ENCODE data around the gene B3GALT6. TPM values are rescaled to one million over a fixed set of nuclear protein-coding genes. Genes with fewer than 3 reads are reported as not detected.

B3GALT6 gene
- polyA plus RNA-seq, 1 donor from 2014 or later, result 5.6 TPM

- H3K36me3 Mint-ChIP-seq, result no peaks in the 10 kb centered on the region
- peaks cover 21% of the 10 kb centered on the region for H3K27me3 Mint-ChIP-seq
- H3K9me3 Mint-ChIP-seq, result peaks cover 0 to 2% (median 0%) of the 10 kb centered on the region in 3 donors
- peak overlapping the region; percentile 64 to 92 (median 82) for H3K4me3 Mint-ChIP-seq
- H3K4me1 Mint-ChIP-seq, result peaks cover 0 to 10% (median 7%) of the 10 kb centered on the region in 3 donors
- H3K27ac Mint-ChIP-seq, result peak overlapping the region in 2 of 3 donors; percentile 15 to 16
These were observed 25.0 kb upstream of the B3GALT6 start for GRCh38 chr1:1206966-1207531.

- Mint-ChIP-seq H3K36me3 (no peaks in the 10 kb centered on the region), H3K4me3 (peak overlapping the region in 3 of 4 donors; percentile 7 to 92 (median 85)), H3K9me3 (peaks cover 0 to 2% (median 0%) of the 10 kb centered on the region in 3 donors), H3K27ac (peak overlapping the region in 2 of 3 donors; percentile 15 to 83), H3K4me1 (peaks cover 0 to 10% (median 7%) of the 10 kb centered on the region in 3 donors), H3K27me3 (peaks cover 21% of the 10 kb centered on the region)
These were observed 24.5 kb upstream of the B3GALT6 start for GRCh38 chr1:1207571-1207892.

DNA sequence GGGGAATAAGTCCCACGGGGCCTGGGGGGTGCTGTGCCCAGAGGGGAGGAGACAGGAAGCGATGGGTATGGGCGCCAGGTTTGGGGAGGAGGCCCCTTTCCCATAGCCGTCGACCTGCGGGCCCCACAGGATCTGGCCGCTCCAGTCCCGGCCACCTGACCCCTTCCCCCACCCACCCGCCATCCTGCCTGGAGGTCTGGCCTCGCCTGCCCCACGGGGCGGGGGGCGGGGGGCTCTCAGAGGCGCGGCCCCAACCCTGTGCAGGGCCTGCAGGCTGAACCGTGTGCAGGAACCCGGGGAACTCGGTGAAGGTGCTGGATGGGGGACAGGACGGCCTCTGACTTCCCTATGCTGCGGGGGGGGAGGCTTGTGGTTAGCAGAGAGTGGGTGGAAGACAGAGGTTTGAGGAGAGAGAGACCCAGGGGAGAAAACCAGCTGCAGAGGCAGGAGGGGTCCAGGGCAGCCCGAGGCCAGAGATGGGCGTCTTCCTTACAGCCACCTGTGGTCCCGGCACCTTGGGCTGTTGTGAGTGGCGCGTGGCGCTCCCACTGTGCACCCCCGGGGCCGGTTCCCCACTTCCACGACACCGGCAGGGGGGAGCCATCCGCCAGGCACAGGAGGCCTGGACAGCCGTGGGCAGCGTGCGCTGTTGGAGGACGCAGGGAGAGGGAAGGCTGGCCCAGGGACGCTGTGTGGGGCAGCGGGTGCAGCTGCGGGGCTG lies 23.2 kb upstream of the B3GALT6 start:
- peaks cover 21% of the 10 kb centered on the region for H3K27me3 Mint-ChIP-seq
- H3K27ac Mint-ChIP-seq, result peak overlapping the region in 2 of 3 donors; percentile 5 to 83
- no peaks in the 10 kb centered on the region for H3K36me3 Mint-ChIP-seq
- H3K9me3 Mint-ChIP-seq, result peaks cover 0 to 2% (median 0%) of the 10 kb centered on the region in 3 donors
- peak overlapping the region; percentile 7 to 94 (median 76) for H3K4me3 Mint-ChIP-seq
- peaks cover 0 to 10% (median 7%) of the 10 kb centered on the region in 3 donors for H3K4me1 Mint-ChIP-seq

- H3K4me3 Mint-ChIP-seq, result peak overlapping the region in 1 of 4 donors; percentile 70
- peaks cover 21% of the 10 kb centered on the region for H3K27me3 Mint-ChIP-seq
- H3K27ac Mint-ChIP-seq, result peak overlapping the region in 1 of 3 donors; percentile 19
- peaks cover 0 to 16% (median 15%) of the 10 kb centered on the region in 3 donors for H3K4me1 Mint-ChIP-seq
- peaks cover 0 to 2% (median 0%) of the 10 kb centered on the region in 3 donors for H3K9me3 Mint-ChIP-seq
- H3K36me3 Mint-ChIP-seq, result no peaks in the 10 kb centered on the region
These were observed 21.1 kb upstream of the B3GALT6 start for GRCh38 chr1:1210726-1211540.

DNA sequence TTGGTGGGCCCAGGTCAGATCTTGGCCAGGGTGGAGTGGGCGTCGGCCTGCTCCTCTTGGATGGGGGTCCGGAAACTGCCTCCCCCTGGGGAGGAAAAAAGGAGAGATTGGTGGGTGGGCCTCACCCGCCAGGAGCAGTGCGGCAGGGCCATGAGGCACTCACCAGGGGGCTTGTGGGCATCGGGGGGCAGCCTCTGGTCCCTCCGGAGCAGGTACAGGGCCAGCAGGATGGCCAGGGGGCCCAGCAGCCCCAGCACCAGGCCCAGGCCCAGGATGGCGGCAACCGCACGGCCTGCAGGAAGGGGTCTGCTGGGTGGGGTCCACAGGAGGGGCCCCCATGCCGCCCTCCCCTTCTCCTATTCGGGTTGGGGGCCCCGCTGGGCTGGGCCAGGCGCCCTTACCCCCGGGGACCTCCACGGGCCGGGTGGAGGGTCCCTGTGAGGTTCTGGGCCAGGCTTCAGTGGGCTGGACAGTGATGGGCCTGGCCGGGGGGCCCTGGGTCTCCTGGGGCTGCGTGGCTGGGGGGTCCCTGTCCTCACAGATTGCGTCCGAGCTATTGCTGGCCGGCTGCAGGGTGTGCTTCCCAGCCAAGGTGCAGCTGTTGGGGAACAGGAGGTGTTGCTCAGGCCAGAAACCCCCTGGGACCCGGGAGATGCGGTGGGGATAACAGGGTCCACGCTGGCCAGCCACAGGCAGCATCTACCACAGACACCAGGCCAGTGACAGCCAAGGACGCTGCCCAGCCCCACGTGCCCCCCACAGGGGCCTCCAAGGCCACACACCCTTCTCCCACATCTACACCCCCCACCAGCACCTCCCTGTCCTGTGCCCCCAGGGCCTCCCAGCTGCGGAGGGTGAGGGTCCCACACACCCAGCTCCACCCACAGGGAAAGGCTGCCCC lies 20.2 kb upstream of the B3GALT6 start:
- Mint-ChIP-seq H3K4me3 (no peak overlapping the region), H3K9me3 (peaks cover 0 to 2% (median 0%) of the 10 kb centered on the region in 3 donors), H3K36me3 (no peaks in the 10 kb centered on the region), H3K27me3 (peaks cover 21% of the 10 kb centered on the region), H3K4me1 (peaks cover 0 to 20% (median 18%) of the 10 kb centered on the region in 3 donors), H3K27ac (peak overlapping the region in 1 of 3 donors; percentile 19)

DNA sequence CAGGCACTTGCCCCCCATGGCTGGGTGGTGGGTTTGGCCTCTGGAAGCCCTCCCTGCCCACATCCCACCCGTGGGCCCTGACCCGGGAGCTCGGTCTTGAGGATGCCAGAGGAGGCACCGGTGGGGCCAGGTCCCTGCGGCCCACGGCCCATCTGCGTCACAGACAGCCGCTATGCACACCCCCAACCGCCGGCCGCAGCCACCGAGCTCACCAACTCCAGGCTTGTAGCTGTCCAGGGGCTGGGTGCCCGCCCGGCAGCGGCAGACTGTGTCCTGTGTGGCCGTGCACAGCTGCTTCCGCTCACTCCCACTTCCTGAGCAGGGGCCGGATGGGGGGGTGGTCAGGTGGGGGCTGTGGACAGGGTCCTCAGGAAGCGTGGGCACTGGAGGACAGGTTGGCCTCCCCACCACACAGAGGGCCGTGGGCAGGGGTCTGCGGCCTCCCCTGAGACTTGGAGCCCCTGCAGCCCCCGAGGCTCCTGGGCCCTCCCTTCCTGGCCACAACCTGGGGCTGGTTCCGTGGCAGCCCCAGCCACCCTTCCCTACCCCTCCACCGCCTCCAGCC lies 19.2 kb upstream of the B3GALT6 start:
- H3K9me3 Mint-ChIP-seq, result peaks cover 0 to 2% (median 0%) of the 10 kb centered on the region in 3 donors
- peaks cover 20% of the 10 kb centered on the region for H3K27me3 Mint-ChIP-seq
- H3K4me3 Mint-ChIP-seq, result peak overlapping the region in 1 of 4 donors; percentile 23
- no peaks in the 10 kb centered on the region for H3K36me3 Mint-ChIP-seq
- peak overlapping the region in 1 of 3 donors; percentile 16 for H3K27ac Mint-ChIP-seq
- H3K4me1 Mint-ChIP-seq, result peaks cover 0 to 19% (median 18%) of the 10 kb centered on the region in 3 donors

DNA sequence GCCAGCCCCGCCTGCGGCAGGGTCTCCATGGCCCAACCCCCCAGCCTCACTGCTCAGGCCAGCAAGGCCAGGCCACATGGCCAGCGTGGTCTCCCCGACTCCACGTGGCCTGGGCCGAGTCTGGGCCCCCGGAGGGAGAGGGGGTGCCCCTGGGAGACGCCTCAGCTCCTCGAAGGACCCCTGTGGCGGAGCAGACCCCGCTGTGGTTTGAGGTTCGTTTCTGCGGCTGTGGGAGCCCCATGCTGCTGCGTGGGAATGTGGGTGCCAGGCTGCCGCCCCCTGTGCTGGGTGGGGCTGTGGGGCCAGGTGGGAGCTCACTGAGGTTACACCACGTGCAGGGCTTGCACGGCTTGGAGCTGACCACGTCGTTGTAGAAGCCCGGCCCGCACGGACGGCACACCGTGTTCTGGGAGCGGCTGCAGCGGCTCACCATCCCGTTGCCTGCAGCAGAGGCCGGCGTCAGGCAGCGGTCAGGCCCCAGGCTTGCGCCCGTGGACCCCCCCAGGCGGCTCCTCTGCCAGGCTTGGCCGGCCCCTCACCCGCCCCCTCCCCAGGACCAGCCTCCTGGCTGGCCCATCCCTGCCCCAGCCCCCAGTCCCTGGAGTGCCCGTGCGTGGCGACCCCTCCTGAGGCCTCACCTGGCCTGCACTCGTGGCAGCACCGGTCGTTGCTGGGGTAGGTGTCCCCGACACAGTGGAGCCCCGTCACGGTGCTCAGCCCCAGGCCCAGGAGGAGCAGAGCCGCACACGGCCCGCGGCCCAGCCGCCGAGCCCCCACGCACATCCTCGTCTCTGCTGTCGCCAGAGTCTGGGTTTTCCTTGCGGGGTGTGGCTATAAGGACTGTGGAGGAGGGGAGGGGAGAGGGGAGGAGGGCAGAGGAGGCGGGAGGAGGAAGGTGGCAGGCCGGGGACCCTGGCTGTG lies 18.4 kb upstream of the B3GALT6 start, which contains the start of gene TNFRSF4:
Gene TNFRSF4, minus strand, starts transcription at position 809 of the 921 bp plus-strand sequence. Its CDS starts 26 bp downstream, at position 783.
- Mint-ChIP-seq H3K9me3 (no peaks in the 10 kb centered on the region), H3K27ac (peak within 1 kb of the TSS; percentile 16 to 39 (median 31)), H3K27me3 (peaks cover 16% of the 10 kb centered on the region), H3K36me3 (no peaks in the 10 kb centered on the region), H3K4me1 (peaks cover 0 to 14% (median 13%) of the 10 kb centered on the region in 3 donors), H3K4me3 (peak within 1 kb of the TSS in 3 of 4 donors; percentile 14 to 67 (median 41))

GRCh38 chr1:1215080-1215676 lies 16.9 kb upstream of the B3GALT6 start:
- no peaks in the 10 kb centered on the region for H3K9me3 Mint-ChIP-seq
- H3K36me3 Mint-ChIP-seq, result no peaks in the 10 kb centered on the region
- H3K4me1 Mint-ChIP-seq, result peaks cover 0 to 12% (median 11%) of the 10 kb centered on the region in 3 donors
- H3K27me3 Mint-ChIP-seq, result peaks cover 7% of the 10 kb centered on the region
- H3K27ac Mint-ChIP-seq, result peak overlapping the region in 2 of 3 donors; percentile 39 to 83
- H3K4me3 Mint-ChIP-seq, result peak overlapping the region in 2 of 4 donors; percentile 41 to 67

DNA sequence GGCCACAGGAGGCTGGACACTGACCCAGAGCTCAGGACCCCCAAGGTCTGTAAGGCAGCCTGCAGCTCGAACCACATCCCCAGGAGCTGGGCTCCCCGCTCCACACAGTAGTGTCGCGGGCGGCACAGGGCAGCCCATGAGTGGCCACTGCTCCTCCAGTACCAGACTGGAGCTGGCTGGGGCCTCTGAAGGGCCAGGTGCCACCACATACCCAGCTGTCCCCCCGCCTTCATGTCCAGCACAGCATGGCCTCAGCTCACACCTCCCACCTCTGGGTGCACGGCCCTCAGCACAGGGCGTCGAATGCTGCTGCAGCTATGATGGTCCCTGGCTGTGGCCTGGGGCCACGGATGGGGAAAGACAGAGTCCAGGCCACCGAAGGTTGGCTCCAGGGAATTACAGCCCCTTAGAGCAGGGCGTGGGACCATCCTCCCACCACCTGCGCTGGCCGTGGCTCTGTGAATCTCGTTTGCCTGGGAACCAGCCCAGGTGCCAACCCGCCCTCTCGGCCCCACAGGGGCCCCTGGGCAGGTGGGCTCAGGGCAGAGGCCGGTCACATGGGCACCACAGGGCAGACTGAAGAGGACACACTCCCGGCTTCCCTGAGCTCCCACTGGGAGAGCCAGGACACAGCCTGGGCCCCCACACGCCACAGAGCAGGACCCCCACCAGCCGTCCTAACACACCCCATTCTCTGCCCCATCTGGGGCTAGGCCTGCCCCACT lies 16.0 kb upstream of the B3GALT6 start:
- H3K27ac Mint-ChIP-seq, result peak overlapping the region in 1 of 3 donors; percentile 2
- peak overlapping the region in 1 of 4 donors; percentile 25 for H3K4me3 Mint-ChIP-seq
- H3K9me3 Mint-ChIP-seq, result no peaks in the 10 kb centered on the region
- peaks cover 0 to 12% (median 11%) of the 10 kb centered on the region in 3 donors for H3K4me1 Mint-ChIP-seq
- H3K27me3 Mint-ChIP-seq, result peaks cover 2% of the 10 kb centered on the region
- peaks cover 2% of the 10 kb centered on the region for H3K36me3 Mint-ChIP-seq

DNA sequence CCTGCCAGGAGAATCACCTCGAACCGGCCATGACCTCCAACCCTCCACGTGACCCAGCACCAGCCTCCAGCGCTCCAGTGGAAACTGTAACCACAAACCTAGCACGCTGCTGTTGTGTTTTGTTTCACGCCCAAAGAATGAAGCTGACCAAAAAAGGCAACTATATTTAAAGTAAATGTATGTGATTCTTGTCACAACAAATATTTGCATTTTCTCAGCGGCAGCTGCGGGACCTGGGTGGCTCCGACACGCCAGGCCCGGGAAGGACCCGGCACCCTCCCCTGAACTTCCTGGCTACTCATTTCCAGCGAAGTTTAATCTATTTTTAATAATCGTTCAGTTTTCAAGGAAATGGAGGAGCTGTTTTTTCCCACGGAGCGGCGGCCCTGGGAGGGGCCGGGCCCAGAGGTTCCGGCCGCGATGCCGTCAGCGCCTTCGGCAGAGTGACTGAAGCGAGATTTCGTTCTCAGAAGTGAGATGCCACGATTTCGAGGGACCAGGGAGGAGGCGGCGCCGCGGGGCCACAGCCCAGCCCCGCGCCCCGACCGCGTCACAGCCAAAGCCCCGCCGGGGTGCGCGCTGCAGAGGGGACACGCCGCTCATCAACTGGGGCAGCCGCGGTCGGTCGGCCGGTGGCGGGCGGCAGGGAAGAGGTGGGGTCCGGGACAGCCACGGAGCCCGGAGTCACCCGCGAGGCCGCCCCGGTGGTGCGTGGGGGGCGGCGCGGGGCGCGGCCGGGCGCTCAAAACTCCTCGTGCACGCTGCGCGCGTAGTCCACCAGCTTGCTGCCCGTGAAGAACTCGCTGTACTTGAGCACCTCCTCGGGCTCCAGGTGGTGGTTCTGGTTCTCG lies 15.0 kb upstream of the B3GALT6 start:
- H3K36me3 Mint-ChIP-seq, result peaks cover 2% of the 10 kb centered on the region
- peak overlapping the region in 3 of 4 donors; percentile 25 to 32 (median 27) for H3K4me3 Mint-ChIP-seq
- H3K27ac Mint-ChIP-seq, result peak overlapping the region in 2 of 3 donors; percentile 2 to 65
- no peaks in the 10 kb centered on the region for H3K9me3 Mint-ChIP-seq
- H3K4me1 Mint-ChIP-seq, result peaks cover 0 to 12% (median 11%) of the 10 kb centered on the region in 3 donors
- no peaks in the 10 kb centered on the region for H3K27me3 Mint-ChIP-seq
